GM19397 (cell line): ENCODE results near the gene TRABD.
"Not testable (repeated sequence)": the region's sequence is repeated elsewhere in the genome, so short reads cannot be mapped to it uniquely, and the experiment has no call there.

Experiments
- ATAC-seq: cut with Tn5 transposase; IDR thresholded peaks from one replicate; pipeline ENCODE4 v1.9.1; 2021; ENCODE audit warnings: mild to moderate bottlenecking, moderate library complexity; ENCODE audit not compliant: unreplicated experiment

TRABD gene

GRCh38 chr22:50200461-50201190 lies 14.9 kb downstream of the TRABD start, which contains the start of gene SELENOO:
Gene SELENOO (plus strand): TSS chr22:50201011. CDS start chr22:50201037, 26 bp downstream.
- peak; percentile 65 for ATAC-seq

- peak; percentile 26 for ATAC-seq
Measured at GRCh38 chr22:50201191-50202129, 15.7 kb downstream of the TRABD start.

GRCh38 chr22:50202130-50202666 lies 16.5 kb downstream of the TRABD start:
- ATAC-seq, result no peak

- no peak for ATAC-seq
Measured at GRCh38 chr22:50203288-50203687, 17.6 kb downstream of the TRABD start.

GRCh38 chr22:50204571-50204970 lies 18.9 kb downstream of the TRABD start:
- ATAC-seq, result no peak

GRCh38 chr22:50204998-50205397 lies 19.3 kb downstream of the TRABD start:
- not testable (repeated sequence) for ATAC-seq

GRCh38 chr22:50205781-50206569 lies 20.3 kb downstream of the TRABD start:
- no peak for ATAC-seq

GRCh38 chr22:50206599-50206998 lies 20.9 kb downstream of the TRABD start:
- ATAC-seq, result no peak

- ATAC-seq, result no peak
Measured at GRCh38 chr22:50207383-50208140, 21.8 kb downstream of the TRABD start.

- no peak for ATAC-seq
Measured at GRCh38 chr22:50208430-50208938, 22.8 kb downstream of the TRABD start.

- no peak for ATAC-seq
Measured at GRCh38 chr22:50208939-50209892, 23.5 kb downstream of the TRABD start.

GRCh38 chr22:50209893-50210292 lies 24.2 kb downstream of the TRABD start:
- no peak for ATAC-seq

GRCh38 chr22:50210378-50211139 lies 24.8 kb downstream of the TRABD start:
- ATAC-seq, result no peak

GRCh38 chr22:50211147-50211546 lies 25.4 kb downstream of the TRABD start:
- ATAC-seq, result no peak

GRCh38 chr22:50213263-50213662 lies 27.6 kb downstream of the TRABD start:
- ATAC-seq, result no peak

- no peak for ATAC-seq
Measured at GRCh38 chr22:50215297-50216054, 29.8 kb downstream of the TRABD start.

- ATAC-seq, result no peak
Measured at GRCh38 chr22:50216055-50216683, 30.5 kb downstream of the TRABD start.
